Measurements from ENCODE around the gene MAPKBP1.

The MAPKBP1 gene

DNA sequence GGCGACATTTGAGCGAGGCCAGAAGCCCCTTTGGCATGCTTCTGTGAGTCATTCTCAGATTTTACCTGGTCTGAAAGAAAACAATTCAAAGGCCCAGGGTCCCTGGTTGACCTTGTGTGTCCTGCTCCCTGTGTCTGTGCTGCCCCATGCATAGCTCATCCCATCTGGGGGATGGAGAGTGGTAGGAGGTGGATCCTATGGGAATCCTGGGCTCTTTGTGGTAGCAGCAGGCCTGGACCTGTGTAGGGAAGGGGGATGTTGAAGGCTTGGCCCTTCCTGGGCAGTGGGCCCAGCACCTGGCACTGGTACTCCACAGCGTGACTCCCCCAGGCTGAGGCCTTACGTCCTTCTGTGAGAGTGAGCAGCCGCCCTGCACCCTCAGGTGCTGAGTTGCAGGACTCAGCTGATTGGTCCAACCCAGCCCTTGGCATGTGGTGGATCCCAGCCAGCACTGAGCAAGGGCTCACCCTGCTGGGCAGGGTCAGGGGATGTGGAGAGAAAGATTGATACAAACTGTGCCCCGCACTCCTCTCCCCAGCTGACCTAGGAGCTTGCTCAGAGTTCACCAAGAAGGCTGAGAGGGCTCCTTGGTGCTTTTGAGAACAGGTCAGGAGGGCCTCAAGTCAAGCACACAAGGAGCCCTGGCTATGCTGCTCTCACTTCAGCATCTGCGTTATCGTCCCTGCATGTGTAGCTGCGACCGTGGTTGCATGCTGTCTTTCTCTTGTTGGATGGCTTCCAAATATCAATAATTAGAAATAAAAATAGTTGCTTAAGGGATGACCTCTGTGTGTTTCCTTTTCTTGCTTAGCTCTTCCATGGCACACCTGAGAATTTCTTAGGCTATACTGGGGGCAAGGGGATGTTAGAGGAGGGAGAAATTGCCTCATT lies 32.3 kb downstream of the MAPKBP1 start:
- no peak for FAIRE-seq

DNA sequence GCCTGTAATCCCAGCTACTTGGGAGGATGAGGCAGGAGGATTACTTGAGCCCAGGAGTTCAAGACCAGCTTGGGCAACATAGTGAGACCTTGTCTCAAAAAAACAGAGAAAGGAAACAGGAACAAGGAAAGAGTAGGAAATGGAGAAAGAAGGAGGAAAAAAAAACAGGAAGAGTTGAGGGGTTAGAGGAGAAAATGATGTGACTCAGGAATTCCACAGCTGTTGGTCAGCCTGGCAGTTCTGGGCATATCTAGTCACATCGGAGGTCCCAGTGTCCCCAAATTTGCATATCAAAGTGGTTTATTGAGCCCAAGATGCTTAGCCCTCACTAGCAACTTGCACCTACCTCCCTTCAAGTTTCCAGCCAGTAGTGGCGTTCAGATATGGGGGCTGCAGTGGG lies 34.8 kb downstream of the MAPKBP1 start:
- FAIRE-seq = no peak

DNA sequence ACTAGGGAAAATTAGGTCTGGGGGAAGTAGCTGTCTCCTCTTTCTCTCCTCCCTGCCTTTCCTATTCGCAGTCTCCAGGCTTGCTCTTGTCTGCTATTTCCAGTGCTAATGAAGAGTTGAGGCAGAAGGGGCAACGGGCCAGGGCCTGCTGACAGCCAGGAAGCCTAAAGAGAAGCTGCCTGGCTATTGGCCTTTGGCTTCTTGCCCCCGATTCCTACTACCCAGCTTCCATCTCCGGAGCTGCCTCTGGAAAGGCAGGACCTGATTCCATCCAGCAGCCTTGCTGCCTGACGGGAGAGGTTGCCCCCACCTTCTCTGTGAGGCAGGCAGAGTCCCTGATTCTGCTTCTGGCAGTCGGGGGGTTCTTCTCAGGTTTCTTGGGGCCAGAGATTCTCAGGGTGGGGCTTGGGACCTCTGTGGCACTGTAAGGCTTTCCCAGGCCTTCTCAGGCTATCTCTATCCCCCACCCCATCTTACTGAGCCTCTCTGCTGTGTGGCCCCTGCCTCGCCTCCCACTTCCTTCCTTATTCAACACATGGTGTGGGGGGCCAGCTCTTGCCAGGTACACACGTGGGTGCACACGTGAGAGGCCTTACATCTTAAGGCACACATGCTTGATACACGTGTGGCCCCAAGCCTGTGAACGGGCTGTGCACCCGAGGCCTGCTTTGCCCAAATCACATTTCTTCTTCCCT lies 35.4 kb downstream of the MAPKBP1 start:
- FAIRE-seq = no peak

DNA sequence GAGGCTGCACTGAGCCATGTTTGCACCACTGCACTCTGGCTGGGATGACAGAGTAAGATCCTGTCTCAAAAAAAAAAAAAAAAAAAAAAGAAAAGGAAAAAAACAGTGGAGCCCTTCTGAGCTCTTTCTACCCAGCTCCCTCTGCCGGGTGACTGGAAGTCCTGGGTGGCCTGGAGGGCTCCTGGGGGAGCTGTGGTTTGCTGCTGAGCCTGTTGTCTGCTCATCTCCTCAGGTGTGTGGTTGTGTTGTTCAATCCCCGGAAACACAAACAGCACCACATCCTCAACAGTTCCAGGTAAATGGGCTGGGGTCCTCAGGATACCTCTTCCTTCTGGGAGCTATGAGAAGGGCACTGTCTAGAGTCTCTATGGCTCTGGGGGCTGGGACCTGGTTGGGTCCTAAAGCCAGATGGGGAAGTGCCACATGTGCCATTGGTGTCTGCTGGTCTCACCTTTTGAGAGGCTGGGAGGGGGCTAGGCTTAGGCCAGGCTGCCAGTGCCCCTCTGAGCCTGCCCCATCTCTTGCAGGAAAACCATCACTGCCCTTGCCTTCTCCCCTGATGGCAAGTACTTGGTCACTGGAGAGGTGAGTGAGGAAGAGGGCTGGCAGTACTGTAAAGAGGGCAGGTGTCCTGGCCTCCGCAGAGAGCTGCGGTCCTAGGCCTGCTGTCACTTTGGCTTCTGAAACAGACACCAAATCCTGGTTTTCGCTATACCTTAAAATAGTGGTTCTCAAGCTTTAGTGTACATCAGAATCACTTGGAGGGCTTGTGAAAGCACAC lies 36.6 kb downstream of the MAPKBP1 start:
- no peak for FAIRE-seq

DNA sequence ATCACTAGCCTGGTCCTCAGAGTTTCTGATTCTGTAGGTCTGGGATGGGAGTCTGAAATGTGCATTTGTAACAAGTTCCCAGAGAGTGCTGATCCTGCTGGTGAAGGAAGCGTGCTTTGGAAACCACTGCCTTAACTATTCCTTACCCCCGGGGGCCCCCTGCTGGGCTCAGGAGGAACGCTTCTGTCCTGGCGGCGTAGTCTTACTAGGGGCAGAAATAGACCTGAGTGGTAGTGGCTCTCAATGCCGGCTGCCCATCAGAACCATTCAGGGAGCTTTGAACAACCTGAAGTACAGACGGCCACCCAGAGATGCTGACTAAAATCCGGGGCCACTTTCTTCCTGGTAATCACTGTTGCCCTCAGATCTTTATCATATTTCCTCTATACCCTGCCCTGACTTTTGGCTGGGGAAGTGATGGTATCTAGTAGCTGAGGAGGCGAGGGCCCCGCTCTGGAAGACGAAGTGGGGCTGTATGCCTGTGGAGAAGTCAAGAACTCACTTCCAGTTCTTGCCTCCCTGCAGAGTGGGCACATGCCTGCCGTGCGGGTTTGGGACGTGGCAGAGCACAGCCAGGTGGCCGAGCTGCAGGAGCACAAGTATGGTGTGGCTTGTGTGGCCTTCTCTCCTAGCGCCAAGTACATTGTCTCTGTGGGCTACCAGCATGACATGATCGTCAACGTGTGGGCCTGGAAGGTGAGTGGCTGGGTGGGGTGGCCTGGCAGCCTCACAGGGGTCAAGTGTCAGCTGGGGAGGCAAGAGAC lies 37.3 kb downstream of the MAPKBP1 start:
- peak; percentile 68 for FAIRE-seq

DNA sequence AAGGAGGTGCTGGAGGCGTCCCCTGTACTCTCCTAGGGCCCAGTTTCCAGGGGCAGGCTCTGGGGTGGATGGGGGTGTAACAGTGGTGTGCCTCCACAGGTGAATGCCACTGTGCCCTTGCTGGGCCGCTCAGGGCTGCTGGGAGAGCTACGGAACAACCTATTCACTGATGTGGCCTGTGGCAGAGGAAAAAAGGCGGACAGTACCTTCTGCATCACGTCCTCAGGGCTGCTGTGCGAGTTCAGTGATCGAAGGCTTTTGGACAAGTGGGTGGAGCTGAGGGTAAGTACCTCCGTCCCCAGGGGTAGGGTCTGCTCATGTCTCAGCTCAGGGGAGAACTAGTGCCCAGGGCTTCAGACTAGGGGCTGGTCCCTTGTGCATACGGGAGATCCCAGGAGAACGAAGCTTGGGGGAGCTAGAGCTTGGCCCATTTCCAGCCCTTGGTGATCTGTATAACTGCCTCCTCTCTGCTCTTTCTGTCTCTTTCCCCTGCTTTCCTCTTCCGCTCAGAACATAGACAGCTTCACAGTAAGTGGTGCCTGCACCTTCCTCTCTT lies 38.6 kb downstream of the MAPKBP1 start:
- FAIRE-seq = no peak

DNA sequence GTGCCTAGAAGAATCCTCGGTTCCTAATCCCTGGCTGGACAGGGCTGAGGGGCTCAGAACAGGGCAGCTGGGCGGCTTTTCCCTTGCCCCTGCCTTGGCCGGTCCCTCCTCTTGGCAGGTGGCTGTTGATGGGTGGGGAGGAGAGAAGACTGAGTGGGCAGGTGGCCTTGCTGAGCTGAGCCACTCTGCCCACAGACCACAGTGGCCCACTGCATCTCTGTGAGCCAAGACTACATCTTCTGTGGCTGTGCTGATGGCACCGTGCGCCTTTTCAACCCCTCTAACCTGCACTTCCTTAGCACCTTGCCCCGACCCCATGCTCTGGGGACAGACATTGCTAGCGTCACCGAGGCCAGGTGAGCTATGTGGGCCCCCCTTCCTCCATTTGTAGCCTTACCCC lies 39.1 kb downstream of the MAPKBP1 start:
- FAIRE-seq = no peak

DNA sequence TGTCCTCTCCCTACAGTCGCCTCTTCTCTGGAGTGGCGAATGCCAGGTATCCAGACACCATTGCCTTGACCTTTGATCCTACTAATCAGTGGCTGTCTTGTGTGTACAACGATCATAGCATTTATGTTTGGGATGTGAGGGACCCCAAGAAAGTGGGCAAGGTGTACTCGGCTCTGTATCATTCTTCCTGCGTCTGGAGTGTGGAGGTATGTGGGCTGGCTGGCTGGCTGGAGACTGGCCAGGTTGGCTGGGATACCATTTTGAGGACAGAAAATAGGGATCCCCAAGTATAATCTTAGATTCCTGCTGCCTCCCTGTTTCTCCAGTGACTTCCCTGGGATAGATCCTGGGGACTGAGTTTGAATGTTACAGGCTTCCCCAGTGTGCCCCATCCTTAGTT lies 40.2 kb downstream of the MAPKBP1 start:
- FAIRE-seq = no peak

DNA sequence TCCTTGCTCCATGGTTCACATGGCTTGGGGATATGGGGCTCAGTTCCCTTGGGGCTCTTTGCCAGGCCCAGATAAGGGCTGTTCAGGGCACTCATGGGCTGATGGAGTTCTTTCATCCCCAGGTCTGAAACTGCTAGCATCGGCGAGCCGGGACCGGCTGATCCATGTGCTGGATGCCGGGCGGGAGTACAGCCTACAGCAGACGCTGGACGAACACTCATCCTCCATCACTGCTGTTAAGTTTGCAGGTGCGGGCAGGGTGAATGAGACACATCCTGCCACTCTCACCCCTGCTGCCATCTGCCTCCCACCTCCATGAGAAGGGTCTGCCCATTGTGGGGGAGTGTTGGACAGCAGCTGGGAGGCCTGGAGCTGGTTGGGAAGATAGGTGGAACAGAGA lies 42.5 kb downstream of the MAPKBP1 start:
- no peak for FAIRE-seq

DNA sequence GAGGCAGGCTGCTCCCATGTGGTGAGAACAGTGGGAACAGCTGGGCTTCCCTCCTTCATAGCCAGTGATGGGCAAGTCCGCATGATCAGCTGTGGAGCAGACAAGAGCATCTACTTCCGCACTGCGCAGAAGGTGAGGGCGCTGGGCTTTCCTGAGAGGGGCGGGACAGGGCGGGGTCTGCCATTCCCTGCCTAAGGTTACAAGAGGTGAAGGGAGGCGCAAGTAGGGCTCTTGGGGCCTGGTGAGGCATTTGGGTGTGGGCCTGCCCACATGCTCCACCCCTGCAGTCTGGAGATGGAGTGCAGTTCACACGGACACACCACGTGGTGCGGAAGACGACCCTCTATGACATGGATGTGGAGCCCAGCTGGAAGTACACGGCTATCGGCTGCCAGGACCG lies 43.0 kb downstream of the MAPKBP1 start:
- FAIRE-seq = no peak

DNA sequence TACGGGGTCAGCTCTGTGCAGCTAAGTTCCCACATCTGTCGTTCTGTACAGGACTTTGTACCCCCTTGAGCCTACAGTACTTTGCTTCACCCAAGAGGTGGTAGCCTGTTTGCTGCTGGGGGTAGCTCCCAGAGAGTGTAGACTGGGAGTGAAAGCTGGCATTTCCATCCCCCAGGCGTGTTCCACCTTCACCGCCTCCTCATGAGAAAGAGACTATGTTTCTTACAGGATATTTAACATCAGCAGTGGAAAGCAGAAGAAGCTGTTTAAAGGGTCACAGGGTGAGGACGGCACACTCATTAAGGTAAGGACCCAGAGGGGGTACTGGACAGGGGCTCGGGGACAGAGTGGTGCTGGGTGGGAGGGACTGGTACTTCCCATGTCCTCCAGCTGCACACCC lies 43.5 kb downstream of the MAPKBP1 start:
- FAIRE-seq = no peak

DNA sequence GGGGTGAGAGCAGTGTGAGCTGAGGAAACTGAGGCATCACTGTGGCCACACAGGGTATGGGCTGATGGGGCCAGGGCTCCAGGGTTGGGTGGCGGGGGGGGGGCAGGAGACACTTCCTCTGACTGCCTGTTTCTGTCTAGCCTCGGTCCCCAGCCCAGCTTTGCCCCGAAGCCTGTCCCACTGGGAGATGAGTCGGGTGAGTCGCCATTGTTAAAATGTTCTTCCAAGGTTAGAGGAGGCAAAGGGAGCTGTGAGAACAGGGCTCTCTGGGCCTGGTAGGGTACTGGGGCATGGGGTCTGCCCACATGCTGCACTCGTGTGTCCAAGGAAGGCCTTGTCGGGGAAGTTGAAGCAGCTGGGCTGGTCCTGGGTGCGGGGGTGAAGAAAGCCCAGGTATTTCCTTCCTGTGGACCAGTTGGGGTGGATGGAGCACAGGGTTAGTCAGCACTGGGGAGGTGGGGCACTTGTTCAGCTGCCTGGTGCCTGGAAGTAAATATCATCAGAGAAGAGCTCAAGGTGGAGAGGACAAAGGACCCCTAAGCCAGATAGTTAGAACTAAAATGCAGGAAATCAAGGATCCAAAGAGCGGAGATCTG lies 45.3 kb downstream of the MAPKBP1 start:
- no peak for FAIRE-seq

DNA sequence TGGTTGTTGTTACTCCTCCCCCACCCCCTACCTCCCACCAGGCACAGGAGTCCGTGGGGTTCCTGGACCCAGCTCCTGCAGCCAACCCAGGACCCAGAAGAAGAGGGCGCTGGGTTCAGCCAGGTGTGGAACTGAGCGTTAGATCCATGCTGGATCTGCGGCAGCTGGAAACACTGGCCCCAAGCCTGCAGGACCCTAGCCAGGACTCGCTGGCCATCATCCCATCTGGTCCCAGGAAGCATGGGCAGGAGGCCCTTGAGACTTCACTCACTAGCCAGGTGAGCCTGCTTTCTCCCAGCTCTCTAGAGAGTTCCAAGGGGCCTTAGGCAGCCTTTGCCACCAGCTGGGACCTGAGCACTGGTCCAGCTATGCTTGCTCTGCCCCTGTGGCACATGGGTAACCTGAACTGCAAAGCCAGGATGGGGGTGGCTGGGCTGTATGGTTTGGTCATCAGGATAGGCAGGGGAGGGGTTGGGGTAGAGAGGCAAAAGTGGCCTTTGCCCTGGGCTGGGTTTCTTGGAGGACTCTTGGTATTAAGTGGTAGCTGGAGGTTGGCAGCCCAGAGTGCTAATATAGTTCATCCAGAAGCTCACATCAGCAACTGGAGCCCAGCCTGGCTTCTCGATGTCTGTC lies 46.6 kb downstream of the MAPKBP1 start:
- FAIRE-seq = no peak

DNA sequence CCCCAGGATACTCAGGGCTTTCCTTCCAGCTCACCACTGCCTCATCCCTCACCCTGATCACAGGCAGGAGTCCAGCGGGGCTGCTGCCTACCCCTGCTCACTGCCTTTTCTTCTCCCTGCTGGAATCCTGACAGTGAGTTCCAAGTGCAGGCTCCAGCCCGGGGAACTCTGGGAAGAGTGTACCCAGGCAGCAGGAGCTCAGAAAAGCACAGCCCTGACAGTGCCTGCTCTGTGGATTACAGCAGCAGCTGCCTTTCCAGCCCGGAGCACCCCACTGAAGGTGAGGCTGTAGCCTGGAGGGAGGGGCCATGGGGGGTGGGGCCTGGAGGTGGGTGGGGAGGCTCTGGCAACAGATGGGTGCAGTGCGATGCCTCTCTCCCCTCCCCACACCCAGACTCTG lies 47.5 kb downstream of the MAPKBP1 start:
- FAIRE-seq = no peak

DNA sequence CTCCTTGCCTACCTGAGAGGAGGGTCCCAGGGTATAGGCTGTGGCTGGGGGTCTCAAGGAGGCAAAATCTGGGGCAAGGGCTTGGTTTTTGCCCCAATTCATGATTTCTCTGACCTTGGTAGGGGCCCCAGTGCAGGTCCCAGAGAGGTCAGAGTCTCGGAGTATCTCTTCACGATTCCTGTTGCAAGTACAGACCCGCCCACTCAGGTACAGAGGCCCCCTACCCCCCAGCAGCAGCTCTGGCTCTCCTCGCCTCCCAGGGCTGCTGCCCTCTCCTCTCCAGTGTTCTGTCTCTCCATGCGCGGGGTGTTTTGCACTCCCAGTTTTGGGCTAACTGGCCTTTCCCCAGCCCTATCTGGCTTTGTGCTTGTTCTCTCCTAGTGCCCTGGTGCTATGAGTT lies 48.2 kb downstream of the MAPKBP1 start:
- no peak for FAIRE-seq

DNA sequence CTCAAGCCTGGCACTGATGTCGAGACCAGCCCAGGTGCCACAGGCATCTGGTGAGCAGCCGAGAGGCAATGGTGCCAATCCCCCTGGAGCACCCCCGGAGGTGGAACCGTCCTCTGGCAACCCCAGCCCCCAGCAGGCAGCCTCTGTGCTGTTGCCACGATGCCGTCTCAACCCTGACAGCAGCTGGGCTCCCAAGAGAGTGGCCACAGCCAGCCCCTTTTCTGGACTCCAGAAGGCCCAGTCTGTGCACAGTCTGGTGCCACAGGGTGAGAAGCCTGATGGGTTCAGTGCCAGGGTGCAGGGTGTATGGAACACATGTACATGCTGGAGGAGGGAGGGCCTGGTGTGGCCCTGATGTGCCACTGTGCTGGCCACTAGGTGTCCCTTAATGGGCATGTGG lies 48.7 kb downstream of the MAPKBP1 start:
- no peak for FAIRE-seq

DNA sequence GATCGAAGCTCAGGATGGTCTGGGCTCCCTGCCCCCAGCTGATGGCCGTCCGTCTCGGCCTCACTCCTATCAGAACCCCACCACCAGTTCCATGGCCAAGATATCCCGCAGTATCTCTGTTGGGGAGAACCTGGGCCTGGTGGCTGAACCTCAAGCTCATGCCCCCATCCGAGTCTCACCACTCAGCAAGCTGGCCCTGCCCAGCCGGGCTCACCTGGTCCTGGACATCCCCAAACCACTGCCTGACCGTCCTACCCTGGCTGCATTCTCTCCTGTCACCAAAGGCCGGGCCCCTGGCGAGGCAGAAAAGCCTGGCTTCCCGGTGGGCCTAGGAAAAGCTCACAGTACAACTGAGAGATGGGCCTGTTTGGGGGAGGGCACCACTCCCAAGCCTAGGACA lies 49.2 kb downstream of the MAPKBP1 start:
- FAIRE-seq = no peak

DNA sequence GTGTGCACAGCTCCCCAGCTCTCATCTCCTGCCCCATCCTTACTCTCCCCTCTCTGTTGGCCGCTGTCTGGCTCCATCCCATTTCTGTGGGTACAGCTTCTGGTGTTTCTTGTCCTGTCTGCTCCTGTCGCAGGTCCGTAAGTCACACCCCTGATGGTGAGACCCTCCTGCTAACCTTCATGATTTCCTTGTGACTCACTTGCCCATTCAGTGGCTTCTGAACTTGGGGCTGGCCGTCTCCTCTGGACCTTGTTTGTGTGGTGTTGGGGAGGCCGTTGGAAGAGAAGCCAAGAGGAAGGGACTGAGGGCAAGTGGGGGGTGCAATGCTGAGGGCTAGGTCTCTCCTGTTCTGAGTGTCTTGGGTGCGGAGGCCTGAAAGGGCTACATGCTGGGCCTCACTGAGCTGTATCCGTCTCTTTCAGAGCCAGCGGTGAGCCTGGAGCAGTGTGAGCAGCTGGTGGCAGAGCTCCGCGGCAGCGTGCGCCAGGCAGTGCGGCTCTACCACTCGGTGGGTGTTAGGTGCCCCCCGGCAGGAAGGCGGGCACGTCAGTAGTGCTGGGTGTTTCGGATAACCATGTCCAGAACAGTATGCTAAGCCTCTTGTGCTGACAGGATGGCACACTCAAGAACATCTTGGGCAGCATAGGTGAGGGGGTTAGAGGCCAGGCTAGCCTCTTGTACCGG lies 49.9 kb downstream of the MAPKBP1 start:
- FAIRE-seq = no peak

DNA sequence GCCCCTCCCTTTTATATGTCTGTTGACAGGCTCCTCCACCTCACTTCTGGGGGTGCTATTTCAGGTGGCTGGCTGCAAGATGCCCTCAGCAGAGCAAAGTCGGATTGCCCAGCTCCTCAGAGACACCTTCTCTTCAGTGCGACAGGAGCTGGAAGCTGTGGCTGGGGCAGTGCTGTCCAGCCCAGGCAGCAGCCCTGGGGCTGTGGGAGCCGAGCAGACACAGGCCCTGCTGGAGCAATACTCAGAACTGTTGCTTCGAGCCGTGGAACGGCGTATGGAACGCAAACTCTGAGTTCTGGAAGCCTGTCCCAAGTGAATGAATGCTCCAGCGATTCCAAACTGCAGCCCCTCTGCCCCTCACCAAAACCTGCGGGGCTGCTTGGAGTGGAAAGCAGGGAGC lies 50.9 kb downstream of the MAPKBP1 start:
- no peak for FAIRE-seq

DNA sequence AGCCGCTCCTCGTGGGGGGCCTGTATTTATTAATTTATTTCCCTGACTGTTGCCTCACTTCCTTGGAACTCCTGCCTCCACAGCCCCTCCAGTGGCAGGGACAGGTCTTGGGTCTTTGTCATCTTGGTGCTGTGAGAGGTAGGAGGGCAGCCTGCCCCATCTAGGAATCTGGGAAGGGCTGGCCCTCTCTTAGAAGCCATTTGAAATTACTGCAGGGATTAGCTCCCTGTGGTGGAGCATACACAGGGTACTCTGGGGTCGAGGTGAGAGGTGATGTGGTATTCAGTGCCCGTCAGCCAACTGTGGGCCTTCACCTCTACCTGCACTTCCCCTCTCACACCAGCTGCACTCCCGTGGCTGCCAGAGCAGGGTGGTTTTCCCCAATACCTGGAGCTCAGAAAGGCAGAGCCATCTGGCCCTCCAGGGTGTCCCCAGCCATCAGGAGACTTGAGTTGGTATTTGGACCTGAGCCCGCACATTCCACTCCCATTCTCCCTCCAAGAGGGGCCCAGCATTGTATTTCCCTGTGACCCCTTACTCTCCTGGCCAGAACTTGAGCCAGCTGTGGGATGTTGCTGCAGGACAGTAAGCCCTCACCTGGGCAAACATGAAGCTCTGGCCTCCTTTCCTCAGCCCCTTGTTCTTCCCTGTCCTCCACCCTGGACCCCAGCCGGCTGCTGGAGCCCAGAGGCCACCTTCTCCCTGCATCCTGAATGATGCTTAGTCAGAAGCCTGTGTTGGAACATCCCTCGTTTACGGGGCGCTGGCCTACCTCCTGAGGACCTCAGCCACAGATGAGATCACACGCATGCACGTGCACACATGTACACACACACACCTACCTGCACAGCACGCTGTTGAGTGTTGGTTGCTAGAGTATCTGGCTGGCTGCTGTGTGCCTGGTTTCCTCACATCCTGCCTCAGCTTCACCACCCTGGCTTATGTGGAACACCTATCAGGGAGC lies 51.6 kb downstream of the MAPKBP1 start:
- no peak for FAIRE-seq

All from G401.6 (cell line).